GM23248 (cell line): ENCODE results near the gene AMOTL1. TPM values are rescaled to one million over a fixed set of nuclear protein-coding genes. Genes with fewer than 3 reads are reported as not detected.

Source experiments
- DNase-seq: peaks from one replicate; pipeline ENCODE4 v3.0.0-alpha.2; 2015
- H2AFZ ChIP-seq: fragments of 200-600 bp; sonication (generic); 2 replicates; pipeline ENCODE4 v1.6.1; 2016; ENCODE audit warnings: antibody characterized with exemption
- H3F3A ChIP-seq: fragments of 200-600 bp; sonication (generic); 2 replicates; pipeline ENCODE4 v1.6.1; 2016; ENCODE audit warnings: mild to moderate bottlenecking, antibody characterized with exemption, mixed run types; ENCODE audit not compliant: insufficient read depth
- H3K27ac ChIP-seq: fragments of 200-600 bp; sonication (generic); 2 replicates; pipeline ENCODE4 v1.5.1; 2016; ENCODE audit warnings: mild to moderate bottlenecking
- H3K27me3 ChIP-seq: fragments of 200-600 bp; sonication (generic); replicated peaks from 2 replicates; pipeline ENCODE4 v1.6.1; 2016; ENCODE audit warnings: mild to moderate bottlenecking; ENCODE audit not compliant: insufficient read depth
- H3K36me3 ChIP-seq: fragments of 200-600 bp; sonication (generic); 2 replicates; pipeline ENCODE4 v1.6.1; 2016; ENCODE audit warnings: low read depth, mild to moderate bottlenecking
- H3K4me1 ChIP-seq: fragments of 200-600 bp; sonication (generic); 2 replicates; pipeline ENCODE4 v1.6.1; 2016; ENCODE audit warnings: mild to moderate bottlenecking; ENCODE audit not compliant: insufficient read depth
- H3K4me2 ChIP-seq: fragments of 200-600 bp; sonication (generic); one replicate; pipeline ENCODE4 v1.6.1; 2016; ENCODE audit warnings: mild to moderate bottlenecking; ENCODE audit not compliant: unreplicated experiment
- H3K4me3 ChIP-seq: fragments of 200-600 bp; sonication (generic); 2 replicates; pipeline ENCODE4 v1.5.1; 2016; ENCODE audit warnings: mild to moderate bottlenecking
- H3K79me2 ChIP-seq: fragments of 200-600 bp; sonication (generic); 2 replicates; pipeline ENCODE4 v1.6.1; 2016; ENCODE audit warnings: mild to moderate bottlenecking; ENCODE audit not compliant: insufficient read depth
- H3K9ac ChIP-seq: fragments of 200-600 bp; sonication (generic); 2 replicates; pipeline ENCODE4 v1.6.1; 2016; ENCODE audit warnings: mild to moderate bottlenecking
- H3K9me2 ChIP-seq: fragments of 200-600 bp; sonication (generic); 2 replicates; pipeline ENCODE4 v1.6.1; 2016; ENCODE audit warnings: mixed run types, mild to moderate bottlenecking, moderate library complexity; ENCODE audit not compliant: insufficient read depth
- H3K9me3 ChIP-seq: fragments of 200-600 bp; sonication (generic); one replicate; pipeline ENCODE4 v1.6.1; 2017; ENCODE audit warnings: low read depth
- H4K20me1 ChIP-seq: fragments of 200-600 bp; sonication (generic); 2 replicates; pipeline ENCODE4 v1.6.0; 2016; ENCODE audit not compliant: insufficient read depth
- EZH2 ChIP-seq: fragments of 200-600 bp; sonication (generic); IDR thresholded peaks from 2 replicates; pipeline ENCODE4 v1.6.1; 2018; ENCODE audit warnings: antibody characterized with exemption, mild to moderate bottlenecking; ENCODE audit not compliant: insufficient read depth, poor library complexity, severe bottlenecking
- EZH2phosphoT487 ChIP-seq: fragments of 200-600 bp; sonication (generic); IDR thresholded peaks from 2 replicates; pipeline ENCODE4 v1.6.1; 2018; ENCODE audit warnings: antibody characterized with exemption, moderate library complexity, mild to moderate bottlenecking, low read depth; ENCODE audit not compliant: insufficient read depth
- WGBS, 2 experiments: methylation state at CpG; one replicate each; pipeline ENCODE4 v1.1.6; 2015 to 2017; ENCODE audit warnings: low lambda C conversion rate in 2 of 2, low coverage in 1 of 2; ENCODE audit errors: missing lambda C conversion rate in 2 of 2; 5-methylcytosine and 5-hydroxymethylcytosine counted together
- in situ Hi-C: fragments of 300-500 bp; cut with MboI; formaldehyde crosslinking; loops from 2 replicates; pipeline ENCODE4 v1.15.0; 2020
- polyA plus RNA-seq: library from polyadenylated mRNA; unstranded; fragments of >200 nt; fragmentation: Nextera tagmentation; extraction: Ambion mirVana; gene quantifications from 2 replicates; pipeline ENCODE4 v1.2.1, GENCODE V29; 2016
- total RNA-seq: library from RNA; depleted of rRNA; stranded (reverse); fragments of >200 nt; shearing (Covaris generic); gene quantifications from 2 replicates; pipeline ENCODE4 v1.2.3, GENCODE V29; 2014

Gene AMOTL1
- total and polyA plus RNA-seq, 2 experiments from 2014 or later = 22.3 to 50.8 TPM

- Histone ChIP-seq H3K4me3 (no peak overlapping the region), H3K27me3 (no peaks in the 10 kb centered on the region), H3K9me2 (no peaks in the 10 kb centered on the region), H3K4me2 (peak overlapping the region; percentile 78), H2AFZ (peak overlapping the region; percentile 96), H3K4me1 (peaks cover 28% of the 10 kb centered on the region), H3K79me2 (peaks cover 36% of the 10 kb centered on the region), H3K27ac (peak overlapping the region; percentile 77), H3F3A (peaks cover 14% of the 10 kb centered on the region), H3K9ac (peak overlapping the region; percentile 94), H3K36me3 (no peaks in the 10 kb centered on the region), H3K9me3 (no peaks in the 10 kb centered on the region), H4K20me1 (no peaks in the 10 kb centered on the region)
- DNase-seq = no peak
- 67 to 73% methylated on average over 5 of the region's 5 CpGs for WGBS, 2 experiments
- in situ Hi-C loops = no loop called here
- TF ChIP-seq EZH2phosphoT487 = no peak
- TF ChIP-seq EZH2 = no peak
Observed at GRCh38 chr11:94767291-94767690, 865 bp upstream of the AMOTL1 start.

GRCh38 chr11:94768602-94769541 is 716 bp downstream of the AMOTL1 start:
- H3K9ac ChIP-seq = peak overlapping the region; percentile 94
- peak overlapping the region; percentile 96 for H2AFZ ChIP-seq
- peak overlapping the region; percentile 78 for H3K4me2 ChIP-seq
- DNase-seq = peak; percentile 63
- peaks cover 52% of the 10 kb centered on the region for H3K79me2 ChIP-seq
- no peaks in the 10 kb centered on the region for H3K9me2 ChIP-seq
- no peaks in the 10 kb centered on the region for H3K27me3 ChIP-seq
- H3K4me3 ChIP-seq = peak overlapping the region; percentile 77
- peaks cover 14% of the 10 kb centered on the region for H3F3A ChIP-seq
- H3K9me3 ChIP-seq = no peaks in the 10 kb centered on the region
- H4K20me1 ChIP-seq = no peaks in the 10 kb centered on the region
- WGBS, 2 experiments = 1% methylated on average over 81 to 84 of the region's 91 CpGs
- peak overlapping the region; percentile 77 for H3K27ac ChIP-seq
- peaks cover 28% of the 10 kb centered on the region for H3K4me1 ChIP-seq
- H3K36me3 ChIP-seq = no peaks in the 10 kb centered on the region
- no peak for TF ChIP-seq EZH2
- no peak for TF ChIP-seq EZH2phosphoT487
- in situ Hi-C loops = no loop called here

- WGBS, 2 experiments = 1 to 2% methylated on average over 8 of the region's 8 CpGs
- TF ChIP-seq EZH2phosphoT487 (no peak), EZH2 (no peak)
- no peaks in the 10 kb centered on the region for H4K20me1 ChIP-seq
- no peaks in the 10 kb centered on the region for H3K9me2 ChIP-seq
- no peaks in the 10 kb centered on the region for H3K27me3 ChIP-seq
- no peaks in the 10 kb centered on the region for H3K36me3 ChIP-seq
- peak overlapping the region; percentile 94 for H3K9ac ChIP-seq
- peak overlapping the region; percentile 77 for H3K4me3 ChIP-seq
- in situ Hi-C loops = no loop called here
- peak overlapping the region; percentile 78 for H3K4me2 ChIP-seq
- peak overlapping the region; percentile 77 for H3K27ac ChIP-seq
- DNase-seq = peak; percentile 51
- H3K9me3 ChIP-seq = no peaks in the 10 kb centered on the region
- peaks cover 62% of the 10 kb centered on the region for H3K79me2 ChIP-seq
- H2AFZ ChIP-seq = peak overlapping the region; percentile 96
- peaks cover 37% of the 10 kb centered on the region for H3K4me1 ChIP-seq
- H3F3A ChIP-seq = peaks cover 14% of the 10 kb centered on the region
Observed at GRCh38 chr11:94769880-94770279, 1.7 kb downstream of the AMOTL1 start.

GRCh38 chr11:94770563-94771120 is 2.5 kb downstream of the AMOTL1 start:
- Histone ChIP-seq H3K4me1 (peaks cover 37% of the 10 kb centered on the region), H3K27me3 (no peaks in the 10 kb centered on the region), H2AFZ (no peak overlapping the region), H3F3A (peaks cover 17% of the 10 kb centered on the region), H3K4me2 (peak overlapping the region; percentile 78), H3K27ac (no peak overlapping the region), H3K4me3 (peak overlapping the region; percentile 77), H3K79me2 (peaks cover 70% of the 10 kb centered on the region), H3K36me3 (no peaks in the 10 kb centered on the region), H3K9ac (peak overlapping the region; percentile 94), H3K9me3 (no peaks in the 10 kb centered on the region), H4K20me1 (no peaks in the 10 kb centered on the region), H3K9me2 (no peaks in the 10 kb centered on the region)
- in situ Hi-C loops = no loop called here
- WGBS, 2 experiments = 54 to 63% methylated on average over 4 of the region's 4 CpGs
- TF ChIP-seq EZH2phosphoT487 (no peak), EZH2 (no peak)
- no peak for DNase-seq
